ENCODE results near the gene TSPAN12.
"Not testable (repeated sequence)": the region's sequence is repeated elsewhere in the genome, so short reads cannot be mapped to it uniquely, and the experiment has no call there.

TSPAN12 gene

GRCh38 chr7:120857588-120858573 is at the start of gene TSPAN12:
TSS of gene TSPAN12 (minus strand) at chr7:120858144. CDS start at chr7:120856763, 1,381 bp downstream.
- DNase-seq, result peak; percentile 4

- no peak for DNase-seq
Observed at GRCh38 chr7:120898715-120899499, 41.0 kb upstream of the TSPAN12 start.

- not testable (repeated sequence) for DNase-seq
Observed at GRCh38 chr7:120895253-120895652, 37.3 kb upstream of the TSPAN12 start.

- DNase-seq, result not testable (repeated sequence)
Observed at GRCh38 chr7:120885602-120886001, 27.7 kb upstream of the TSPAN12 start.

- no peak for DNase-seq
Observed at GRCh38 chr7:120877701-120878100, 19.8 kb upstream of the TSPAN12 start.

DNA sequence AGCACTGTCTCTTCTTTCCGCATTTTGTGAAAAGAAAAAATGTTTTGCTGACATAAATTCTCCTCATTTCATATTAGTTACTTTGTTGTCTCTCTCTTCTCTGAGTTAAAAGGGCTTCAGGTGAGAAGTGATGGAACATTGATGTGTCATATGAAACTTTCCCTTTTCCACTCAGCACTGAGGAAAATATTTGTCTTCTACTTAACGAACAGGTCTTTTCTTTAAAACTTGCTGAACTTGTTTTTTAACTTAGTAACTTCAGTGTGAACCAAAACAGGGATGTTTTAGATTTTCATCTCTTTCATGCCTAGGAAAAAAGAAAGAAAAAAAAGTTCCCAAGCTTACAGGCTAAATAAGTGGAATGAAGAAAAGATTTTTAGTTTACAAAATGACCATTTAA is 19.0 kb upstream of the TSPAN12 start:
- DNase-seq, result no peak

GRCh38 chr7:120874722-120875121 is 16.8 kb upstream of the TSPAN12 start:
- no peak for DNase-seq

GRCh38 chr7:120874016-120874415 is 16.1 kb upstream of the TSPAN12 start:
- DNase-seq, result no peak

GRCh38 chr7:120873401-120873800 is 15.5 kb upstream of the TSPAN12 start:
- no peak for DNase-seq

- DNase-seq, result no peak
Observed at GRCh38 chr7:120869700-120870099, 11.8 kb upstream of the TSPAN12 start.

- no peak for DNase-seq
Observed at GRCh38 chr7:120867932-120868331, 10.0 kb upstream of the TSPAN12 start.

DNA sequence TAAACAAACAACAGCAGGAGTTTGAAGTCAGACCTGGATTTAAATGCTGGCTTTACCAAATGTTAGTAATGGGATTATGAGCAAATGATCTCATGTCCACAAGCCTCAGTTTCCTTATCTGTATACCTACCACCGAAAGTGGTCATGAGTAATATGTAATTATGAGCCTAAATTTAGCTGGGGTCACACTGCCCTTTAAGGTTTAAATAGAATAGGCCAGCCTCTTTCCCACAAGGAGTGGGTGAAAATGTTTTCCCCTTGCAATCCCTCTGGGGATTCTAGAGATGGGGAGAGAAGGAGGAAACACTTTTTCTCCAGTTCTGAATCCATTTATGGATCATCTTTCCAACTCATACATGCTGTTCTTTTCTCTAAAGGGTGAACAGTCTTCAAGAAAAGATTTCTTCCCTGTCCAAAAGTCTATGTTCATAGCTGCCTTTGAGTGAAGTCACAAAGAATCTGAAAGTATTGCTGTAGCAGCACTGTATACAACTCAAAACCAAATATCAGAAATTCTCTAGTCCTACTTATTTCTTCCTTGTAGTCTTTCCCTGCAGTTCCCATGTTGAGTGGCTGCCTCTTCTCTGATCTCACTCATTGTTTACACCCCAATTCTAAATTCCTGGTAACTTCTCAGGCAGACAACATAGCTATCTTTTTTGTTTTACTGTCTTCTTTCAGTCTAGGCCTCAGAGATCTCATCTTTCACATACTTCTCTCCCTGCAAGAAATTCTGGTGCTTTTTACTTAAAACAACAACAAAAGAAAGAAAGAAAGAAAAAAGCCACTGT is 7.4 kb upstream of the TSPAN12 start:
- DNase-seq, result no peak

DNA sequence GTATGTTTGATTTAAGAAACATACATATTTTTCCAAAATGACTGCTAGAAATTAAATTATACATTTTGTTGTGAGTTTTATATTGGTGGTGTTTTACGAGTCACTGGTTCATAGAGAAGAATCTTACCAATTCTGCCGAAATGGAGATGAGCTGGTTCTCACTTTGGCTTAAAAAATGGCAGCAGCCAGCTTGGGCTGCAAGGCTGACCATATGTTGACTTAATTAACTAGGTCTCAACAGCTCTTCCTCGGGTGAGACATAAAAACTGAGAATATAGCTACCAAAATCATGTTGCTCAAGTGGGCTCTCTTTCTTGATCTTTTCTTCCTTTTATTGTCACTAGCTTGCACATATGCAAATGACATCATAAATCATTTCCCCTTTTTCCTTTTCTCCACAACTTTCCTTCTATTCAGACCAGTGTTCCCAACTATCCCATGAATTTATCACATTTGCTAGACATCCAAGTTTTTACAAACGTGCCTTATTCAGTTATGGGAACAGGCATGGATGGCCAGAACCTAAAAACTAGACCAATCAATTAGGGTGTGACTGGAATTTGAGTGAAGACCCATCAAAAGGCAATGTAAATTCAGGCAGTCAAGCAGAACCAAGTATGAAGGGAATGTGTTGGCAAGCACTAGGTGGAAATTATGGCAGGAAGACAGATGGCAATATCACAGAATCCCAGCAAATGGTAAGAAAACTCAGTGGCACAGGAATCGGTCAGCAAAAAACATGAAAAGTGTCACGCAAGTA is 6.4 kb upstream of the TSPAN12 start:
- DNase-seq, result no peak

GRCh38 chr7:120862987-120863590 is 5.1 kb upstream of the TSPAN12 start:
- no peak for DNase-seq

GRCh38 chr7:120860156-120860555 is 2.2 kb upstream of the TSPAN12 start:
- no peak for DNase-seq

DNA sequence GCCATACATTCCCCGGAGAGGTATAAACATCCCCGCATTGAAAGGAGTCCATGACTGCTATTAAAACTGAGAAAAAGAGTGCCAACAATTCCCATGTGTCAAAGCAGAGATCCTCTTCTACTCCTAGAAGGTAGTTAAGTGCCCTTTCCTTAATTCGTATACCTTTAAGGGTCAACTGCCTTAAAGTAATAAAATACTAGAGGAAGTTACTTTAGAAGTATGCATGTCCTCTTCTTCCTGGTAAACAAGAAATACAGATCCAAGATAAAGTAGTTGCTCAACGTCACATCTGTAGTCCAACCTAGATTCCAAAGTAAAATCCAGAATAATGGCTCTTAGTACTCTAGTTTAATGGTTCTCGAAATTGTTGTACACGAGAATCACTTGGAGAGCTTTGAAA is 1.5 kb upstream of the TSPAN12 start:
- DNase-seq, result no peak

GRCh38 chr7:120856621-120857352 is 1.2 kb downstream of the TSPAN12 start:
- DNase-seq, result no peak

GRCh38 chr7:120856198-120856597 is 1.7 kb downstream of the TSPAN12 start:
- DNase-seq, result no peak

- DNase-seq, result no peak
Observed at GRCh38 chr7:120852700-120853099, 5.2 kb downstream of the TSPAN12 start.

DNA sequence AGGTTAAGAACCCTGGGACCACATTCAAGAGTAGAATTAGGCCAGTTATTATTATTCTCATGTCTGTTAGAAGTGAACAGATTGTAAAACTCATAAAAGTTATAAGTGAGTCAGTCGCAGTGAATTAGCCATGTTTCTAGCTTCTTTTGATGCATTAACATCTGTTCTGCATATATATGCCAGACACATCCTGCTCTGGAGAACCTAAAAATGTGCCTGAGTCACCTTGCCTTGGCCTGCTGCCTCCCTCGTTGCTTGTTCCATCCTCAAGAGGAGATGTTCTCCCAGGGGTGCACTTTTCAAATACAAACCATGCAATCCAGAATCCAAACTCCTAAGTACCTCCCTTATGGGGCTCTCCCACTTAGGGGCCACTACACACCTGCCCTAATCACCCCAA is 14.8 kb downstream of the TSPAN12 start:
- DNase-seq, result no peak

DNA sequence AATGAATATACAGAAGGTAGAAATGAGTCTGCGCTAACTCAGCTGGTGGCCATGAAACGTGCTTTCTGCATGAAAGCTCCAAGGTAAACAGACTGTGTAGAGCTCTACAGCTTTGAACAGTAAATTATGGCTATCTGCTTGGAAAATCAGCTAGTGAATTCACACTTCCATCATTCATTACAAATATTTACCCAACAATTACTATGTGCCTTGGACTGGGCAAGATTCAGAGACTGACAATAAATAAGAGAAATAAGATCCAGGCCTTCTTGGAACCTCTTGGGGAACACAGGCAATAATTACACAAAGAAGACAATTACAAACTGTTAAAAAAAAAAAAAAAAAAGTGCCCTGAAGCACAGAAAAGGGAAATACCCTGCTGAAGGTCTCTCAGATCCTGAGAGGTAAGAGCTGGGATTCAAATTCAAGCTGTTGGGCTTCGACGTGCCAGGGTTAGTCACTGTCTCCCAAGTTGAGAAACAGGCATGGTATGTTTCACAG is 15.8 kb downstream of the TSPAN12 start:
- no peak for DNase-seq
